Caco-2 (cell line): ENCODE measurements around the gene SKAP1. TPM values are rescaled to one million over a fixed set of nuclear protein-coding genes. Genes with fewer than 3 reads are reported as not detected.
"Not testable (repeated sequence)": the region's sequence is repeated elsewhere in the genome, so short reads cannot be mapped to it uniquely, and the experiment has no call there.

Source experiments
- BruUV-seq: library from RNA; stranded (reverse); fragments of 400-500 nt; replicated peaks from 2 replicates; lab custom pipeline; 2021; lab: Mats Ljungman, UMichigan
- CTCF ChIA-PET: fragments of 300-600 bp; sonication (Branson Sonifier 250); formaldehyde crosslinking; loops from one replicate; lab custom pipeline; 2022; ENCODE audit warnings: antibody characterized with exemption; lab: Charles Lee
- POLR2A ChIA-PET: fragments of 300-600 bp; sonication (Branson Sonifier 250); formaldehyde crosslinking; loops from one replicate; lab custom pipeline; 2022; ENCODE audit warnings: antibody characterized with exemption; lab: Charles Lee
- DNase-seq, 2 experiments: peaks; one replicate each; pipeline versions ENCODE4 v3.0.0 to v3.0.0-alpha.2; 2020 to 2022
- H3K27me3 ChIP-seq: replicated peaks from 2 replicates; pipeline ENCODE4 v1.6.0; 2011; ENCODE audit warnings: low read length; ENCODE audit not compliant: control insufficient read depth, insufficient read depth
- H3K36me3 ChIP-seq: 2 replicates; pipeline ENCODE4 v1.5.1; 2011; ENCODE audit warnings: low read length; ENCODE audit not compliant: control insufficient read depth, insufficient read depth
- H3K4me1 ChIP-seq: fragments of 250-450 bp; sonication (Bioruptor Pico); 2 replicates; pipeline ENCODE4 v1.5.1; 2020; ENCODE audit warnings: mild to moderate bottlenecking
- H3K4me3 ChIP-seq: 2 replicates; pipeline ENCODE4 v1.5.1; 2011; ENCODE audit warnings: low read depth, mild to moderate bottlenecking, control low read depth, low read length
- H3K9me3 ChIP-seq: fragments of 250-450 bp; sonication (Bioruptor Pico); 2 replicates; pipeline ENCODE4 v1.5.1; 2020; ENCODE audit warnings: mild to moderate bottlenecking, moderate library complexity
- H3K27ac Mint-ChIP-seq: one replicate; pipeline ENCODE4 v1.8.0; 2022; ENCODE audit warnings: mixed read lengths; ENCODE audit not compliant: unreplicated experiment
- H3K27me3 Mint-ChIP-seq: one replicate; pipeline ENCODE4 v1.8.0; 2022; ENCODE audit warnings: mixed read lengths; ENCODE audit not compliant: insufficient read depth, unreplicated experiment
- H3K36me3 Mint-ChIP-seq: one replicate; pipeline ENCODE4 v1.8.0; 2022; ENCODE audit warnings: mild to moderate bottlenecking, mixed read lengths; ENCODE audit not compliant: insufficient read depth, unreplicated experiment
- H3K4me1 Mint-ChIP-seq: one replicate; pipeline ENCODE4 v1.8.0; 2022; ENCODE audit warnings: low read depth, mixed read lengths; ENCODE audit not compliant: unreplicated experiment
- H3K4me3 Mint-ChIP-seq: one replicate; pipeline ENCODE4 v1.8.0; 2022; ENCODE audit warnings: mild to moderate bottlenecking, moderate library complexity, mixed read lengths; ENCODE audit not compliant: unreplicated experiment
- H3K9me3 Mint-ChIP-seq: one replicate; pipeline ENCODE4 v1.8.0; 2022; ENCODE audit warnings: mixed read lengths; ENCODE audit not compliant: unreplicated experiment
- CTCF ChIP-seq, 2 experiments: fragments of 200-600 bp in 1 of 2; IDR thresholded peaks; 1 replicate in 1 of 2; 2 replicates in 1 of 2; pipeline versions ENCODE4 v1.5.1 to v1.8.0; 2011 to 2022; ENCODE audit warnings: antibody characterized with exemption in 1 of 2, control low read depth in 1 of 2, inconsistent platforms in 1 of 2, low read depth in 1 of 2, low read length in 1 of 2, mild to moderate bottlenecking in 1 of 2, moderate library complexity in 1 of 2; ENCODE audit not compliant: insufficient read depth in 1 of 2, severe bottlenecking in 1 of 2, unreplicated experiment in 1 of 2
- intact Hi-C: fragments of 100-400 bp; cut with micrococcal nuclease; formaldehyde crosslinking; loops from one replicate; pipeline ENCODE4 v1.10.0; 2022; ENCODE audit not compliant: unreplicated experiment
- total RNA-seq: library from RNA; stranded (reverse); gene quantifications from 2 replicates; pipeline ENCODE4 v1.2.3, GENCODE V29; 2022

SKAP1 gene
- total RNA-seq, 1 experiment from 2014 or later = 0.70 TPM

GRCh38 chr17:48344251-48344650 is 85.8 kb downstream of the SKAP1 start:
- Mint-ChIP-seq H3K36me3 (no peaks in the 10 kb centered on the region), H3K27me3 (peaks cover 11% of the 10 kb centered on the region), H3K27ac (no peak overlapping the region), H3K4me1 (no peaks in the 10 kb centered on the region), H3K9me3 (no peaks in the 10 kb centered on the region), H3K4me3 (no peak overlapping the region)
- no peaks in the 10 kb centered on the region for H3K36me3 ChIP-seq
- CTCF ChIA-PET = no interaction called here
- no peaks in the 10 kb centered on the region for H3K27me3 ChIP-seq
- POLR2A ChIA-PET = no interaction called here
- intact Hi-C loops = no loop called here
- no peaks in the 10 kb centered on the region for H3K9me3 ChIP-seq
- no TSS peak for BruUV-seq
- H3K4me1 ChIP-seq = no peaks in the 10 kb centered on the region
- no peak for TF ChIP-seq CTCF (IDR thresholded peaks at IDR 0.05; ENCODE audit: insufficient read depth in 1 of 2, low read depth in 1 of 2, low read length in 1 of 2, severe bottlenecking in 1 of 2, unreplicated experiment in 1 of 2)
- H3K4me3 ChIP-seq = no peak overlapping the region
- no peak for DNase-seq

GRCh38 chr17:48340916-48341315 is 89.1 kb downstream of the SKAP1 start:
- TF ChIP-seq CTCF (IDR thresholded peaks at IDR 0.05; ENCODE audit: insufficient read depth in 1 of 2, low read depth in 1 of 2, low read length in 1 of 2, severe bottlenecking in 1 of 2, unreplicated experiment in 1 of 2) = no peak
- Histone ChIP-seq H3K4me1 (no peaks in the 10 kb centered on the region), H3K9me3 (no peaks in the 10 kb centered on the region), H3K27me3 (no peaks in the 10 kb centered on the region; the same call in 1 of the 2 replicates), H3K4me3 (no peak overlapping the region), H3K36me3 (no peaks in the 10 kb centered on the region)
- no peak overlapping the region for H3K4me3 Mint-ChIP-seq
- DNase-seq = no peak
- no peak overlapping the region for H3K27ac Mint-ChIP-seq
- CTCF ChIA-PET = no interaction called here
- peaks cover 23% of the 10 kb centered on the region for H3K27me3 Mint-ChIP-seq
- POLR2A ChIA-PET = no interaction called here
- intact Hi-C loops = no loop called here
- BruUV-seq = no TSS peak
- no peaks in the 10 kb centered on the region for H3K9me3 Mint-ChIP-seq
- H3K4me1 Mint-ChIP-seq = no peaks in the 10 kb centered on the region
- H3K36me3 Mint-ChIP-seq = no peaks in the 10 kb centered on the region

GRCh38 chr17:48338720-48339119 is 91.3 kb downstream of the SKAP1 start:
- Mint-ChIP-seq H3K27ac (no peak overlapping the region), H3K4me3 (no peak overlapping the region), H3K27me3 (peaks cover 25% of the 10 kb centered on the region), H3K4me1 (no peaks in the 10 kb centered on the region), H3K9me3 (no peaks in the 10 kb centered on the region), H3K36me3 (no peaks in the 10 kb centered on the region)
- no peak for TF ChIP-seq CTCF (IDR thresholded peaks at IDR 0.05; ENCODE audit: insufficient read depth in 1 of 2, low read depth in 1 of 2, low read length in 1 of 2, severe bottlenecking in 1 of 2, unreplicated experiment in 1 of 2)
- CTCF ChIA-PET = no interaction called here
- intact Hi-C loops = loop anchor here (10.0 kb wide), 2 partner anchors 184 to 314 kb away; no protein-coding TSS in a partner anchor
- DNase-seq = no peak
- H3K27me3 ChIP-seq = no peaks in the 10 kb centered on the region; the same call in 1 of the 2 replicates
- no peaks in the 10 kb centered on the region for H3K9me3 ChIP-seq
- no peak overlapping the region for H3K4me3 ChIP-seq
- no TSS peak for BruUV-seq
- no peaks in the 10 kb centered on the region for H3K36me3 ChIP-seq
- H3K4me1 ChIP-seq = no peaks in the 10 kb centered on the region
- POLR2A ChIA-PET = no interaction called here

GRCh38 chr17:48337903-48338302 is 92.1 kb downstream of the SKAP1 start:
- BruUV-seq, H3K27me3 ChIP-seq, H3K36me3 ChIP-seq, H3K9me3 ChIP-seq, H3K4me3 ChIP-seq, H3K4me3 Mint-ChIP-seq, H3K4me1 ChIP-seq, H3K36me3 Mint-ChIP-seq, H3K9me3 Mint-ChIP-seq, H3K27ac Mint-ChIP-seq, H3K4me1 Mint-ChIP-seq, CTCF ChIA-PET, POLR2A ChIA-PET, DNase-seq: not testable (repeated sequence)
- intact Hi-C loops = loop anchor here (10.0 kb wide), 2 partner anchors 183 to 313 kb away; no protein-coding TSS in a partner anchor
- H3K27me3 Mint-ChIP-seq = peaks cover 25% of the 10 kb centered on the region
